HG03039 (cell line): ENCODE measurements around the gene ACAT2.
A peak's percentile ranks its signal among the peaks of the same experiment; 100 is the strongest.
"Not testable (repeated sequence)": the region's sequence is repeated elsewhere in the genome, so short reads cannot be mapped to it uniquely, and the experiment has no call there.

Experiments used
- ATAC-seq: cut with Tn5 transposase; IDR thresholded peaks from one replicate; pipeline ENCODE4 v1.9.1; 2021; ENCODE audit warnings: mild to moderate bottlenecking, moderate library complexity; ENCODE audit not compliant: unreplicated experiment

ACAT2 gene

DNA sequence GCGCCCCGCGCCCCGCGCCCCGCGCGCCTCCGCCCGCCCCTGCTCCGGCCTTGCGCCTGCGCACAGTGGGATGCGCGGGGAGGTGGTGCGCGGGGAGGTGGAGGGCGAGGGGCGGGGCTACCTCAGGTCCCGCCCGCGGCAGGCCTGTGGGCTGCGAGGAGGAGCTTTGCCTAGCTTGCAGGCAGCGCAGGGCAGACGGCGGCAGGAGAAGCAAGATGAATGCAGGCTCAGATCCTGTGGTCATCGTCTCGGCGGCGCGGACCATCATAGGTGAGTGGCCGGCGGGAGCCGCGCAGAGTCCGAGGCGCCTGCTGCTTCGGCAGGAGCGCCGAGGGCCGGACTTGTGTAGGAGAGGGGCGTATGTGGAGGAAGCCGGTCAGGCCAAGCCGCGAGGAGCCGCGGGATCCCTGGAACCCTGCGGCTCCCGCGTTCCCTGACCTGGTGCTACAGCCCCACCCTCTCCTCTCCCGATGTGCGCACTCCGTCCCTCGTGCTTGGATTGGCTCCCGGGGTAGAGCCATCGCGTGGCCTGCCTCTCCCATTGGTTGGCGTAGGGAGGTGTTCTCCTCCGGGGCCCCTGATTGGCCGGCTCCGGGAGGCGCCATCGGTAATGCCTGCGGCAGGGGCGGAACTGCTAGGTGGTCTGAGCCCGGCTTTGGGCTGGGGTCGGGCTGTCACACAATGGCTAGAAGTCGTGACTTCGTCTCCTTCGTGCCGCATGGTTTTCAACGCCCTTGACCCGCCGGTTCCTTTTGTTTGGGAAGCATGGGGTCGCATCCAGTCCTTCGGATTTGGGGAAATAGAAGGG, at the start of gene ACAT2:
Gene ACAT2 (plus strand): TSS at position 173 of the 808 bp plus-strand sequence. CDS start 43 bp downstream, at position 216.
- ATAC-seq, result peak; percentile 96

GRCh38 chr6:159712389-159712788, 49.5 kb upstream of the ACAT2 start:
- ATAC-seq, result not testable (repeated sequence)

GRCh38 chr6:159713984-159714383, 47.9 kb upstream of the ACAT2 start:
- ATAC-seq, result no peak

DNA sequence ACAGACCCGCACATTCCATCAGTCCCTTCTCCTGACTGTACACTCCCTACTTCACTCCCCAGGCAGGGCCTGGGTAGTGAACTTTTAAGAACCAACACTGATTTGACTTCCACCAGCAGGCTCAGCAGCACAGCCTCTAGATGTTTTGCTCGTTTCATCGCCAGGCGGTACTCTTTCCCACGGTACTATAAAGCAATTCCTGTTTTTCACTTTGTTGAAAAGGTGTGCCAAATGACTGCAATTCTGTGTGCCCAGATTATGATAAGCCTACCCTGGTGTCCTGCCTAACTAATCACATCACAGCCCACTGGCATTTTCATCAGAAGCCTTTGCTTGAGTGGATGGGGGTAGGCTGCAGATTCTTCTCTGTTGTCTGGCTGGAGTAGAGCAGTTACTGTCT, 47.4 kb upstream of the ACAT2 start:
- no peak for ATAC-seq

- ATAC-seq, result no peak
These were observed 46.7 kb upstream of the ACAT2 start for GRCh38 chr6:159715166-159715565.

GRCh38 chr6:159715605-159716004, 46.2 kb upstream of the ACAT2 start:
- no peak for ATAC-seq

GRCh38 chr6:159716247-159717096, 45.4 kb upstream of the ACAT2 start:
- no peak for ATAC-seq

DNA sequence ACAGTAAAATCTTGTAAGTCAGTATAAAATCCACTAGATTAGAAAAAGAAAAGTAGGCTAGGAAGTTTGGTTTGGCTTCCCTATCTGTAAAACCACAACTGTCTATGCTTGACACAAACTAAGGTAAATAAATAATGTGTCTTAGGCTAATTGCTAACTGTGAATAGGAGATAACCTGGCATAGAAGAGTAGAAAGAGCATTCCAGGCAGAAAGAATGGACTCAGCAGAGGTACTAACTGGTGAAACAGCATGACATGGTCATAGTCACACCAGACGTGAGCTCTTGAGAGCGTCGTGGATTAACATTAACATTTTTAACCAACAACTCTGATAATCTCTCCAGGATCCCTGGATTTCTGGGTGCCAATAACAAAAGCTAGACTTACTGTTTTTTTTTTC, 43.2 kb upstream of the ACAT2 start:
- ATAC-seq, result no peak

- ATAC-seq, result no peak
These were observed 42.6 kb upstream of the ACAT2 start for GRCh38 chr6:159719287-159719686.

- no peak for ATAC-seq
These were observed 41.1 kb upstream of the ACAT2 start for GRCh38 chr6:159720708-159721107.

DNA sequence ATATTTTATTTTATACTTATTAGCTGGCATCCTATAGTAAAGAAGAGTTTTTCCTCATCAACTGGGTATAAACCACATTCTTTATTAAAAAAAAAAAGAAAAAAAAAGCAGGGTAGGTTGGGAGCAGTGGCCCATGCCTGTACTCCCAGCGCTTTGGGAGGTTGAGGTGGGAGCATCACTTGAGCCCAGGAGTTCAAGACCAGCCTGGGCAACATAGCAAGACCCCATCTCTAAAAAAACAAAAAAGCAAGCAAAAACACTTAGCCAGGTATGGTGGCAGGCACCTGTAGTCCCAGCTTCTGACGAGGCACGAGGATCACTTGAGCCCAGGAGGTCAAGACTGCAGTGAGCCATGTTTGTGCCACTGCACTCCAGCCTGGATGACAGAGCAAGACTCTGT, 39.9 kb upstream of the ACAT2 start:
- ATAC-seq, result not testable (repeated sequence)

- no peak for ATAC-seq
These were observed 39.2 kb upstream of the ACAT2 start for GRCh38 chr6:159722655-159723054.

DNA sequence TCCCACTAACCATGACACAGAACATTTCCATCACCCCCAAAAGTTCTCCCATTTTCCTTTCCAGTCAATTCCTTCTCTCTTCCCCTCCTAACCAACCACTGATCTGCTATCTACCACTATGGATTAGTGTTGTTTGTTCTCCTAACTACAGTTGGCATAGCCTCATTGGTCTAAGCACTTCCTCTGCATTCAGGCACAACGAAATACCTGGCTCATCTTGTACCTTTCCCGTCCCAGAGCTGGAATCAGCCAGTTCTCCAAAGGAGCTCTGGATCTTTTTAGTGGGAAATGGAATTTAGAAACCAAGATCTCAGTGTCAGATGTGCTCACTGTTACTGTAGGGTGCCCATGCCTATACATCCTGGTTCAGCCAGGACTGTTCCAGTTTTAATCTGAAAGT, 38.6 kb upstream of the ACAT2 start:
- ATAC-seq, result no peak

DNA sequence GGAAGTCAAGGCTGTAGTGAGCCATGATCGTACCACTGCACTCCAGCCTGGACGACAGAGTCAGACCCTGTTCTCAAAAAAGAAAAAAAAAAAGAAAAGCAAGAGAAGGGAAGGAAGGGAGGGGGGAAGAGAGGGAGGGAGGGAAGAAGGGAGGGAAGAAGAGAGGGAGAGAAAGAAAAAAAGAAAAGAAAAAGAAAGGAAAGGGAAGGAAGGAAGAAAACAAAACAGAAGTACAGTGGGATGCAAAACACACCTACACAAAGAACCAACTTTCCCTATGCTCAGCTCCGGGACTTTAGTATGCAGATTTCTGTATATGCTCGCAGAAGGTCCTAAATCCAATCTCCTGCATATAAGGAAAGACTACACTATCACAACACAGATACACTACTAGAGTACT, 37.1 kb upstream of the ACAT2 start:
- ATAC-seq, result no peak

- ATAC-seq, result not testable (repeated sequence)
These were observed 36.6 kb upstream of the ACAT2 start for GRCh38 chr6:159725208-159725607.

GRCh38 chr6:159726255-159726917, 35.5 kb upstream of the ACAT2 start:
- peak; percentile 14 for ATAC-seq

DNA sequence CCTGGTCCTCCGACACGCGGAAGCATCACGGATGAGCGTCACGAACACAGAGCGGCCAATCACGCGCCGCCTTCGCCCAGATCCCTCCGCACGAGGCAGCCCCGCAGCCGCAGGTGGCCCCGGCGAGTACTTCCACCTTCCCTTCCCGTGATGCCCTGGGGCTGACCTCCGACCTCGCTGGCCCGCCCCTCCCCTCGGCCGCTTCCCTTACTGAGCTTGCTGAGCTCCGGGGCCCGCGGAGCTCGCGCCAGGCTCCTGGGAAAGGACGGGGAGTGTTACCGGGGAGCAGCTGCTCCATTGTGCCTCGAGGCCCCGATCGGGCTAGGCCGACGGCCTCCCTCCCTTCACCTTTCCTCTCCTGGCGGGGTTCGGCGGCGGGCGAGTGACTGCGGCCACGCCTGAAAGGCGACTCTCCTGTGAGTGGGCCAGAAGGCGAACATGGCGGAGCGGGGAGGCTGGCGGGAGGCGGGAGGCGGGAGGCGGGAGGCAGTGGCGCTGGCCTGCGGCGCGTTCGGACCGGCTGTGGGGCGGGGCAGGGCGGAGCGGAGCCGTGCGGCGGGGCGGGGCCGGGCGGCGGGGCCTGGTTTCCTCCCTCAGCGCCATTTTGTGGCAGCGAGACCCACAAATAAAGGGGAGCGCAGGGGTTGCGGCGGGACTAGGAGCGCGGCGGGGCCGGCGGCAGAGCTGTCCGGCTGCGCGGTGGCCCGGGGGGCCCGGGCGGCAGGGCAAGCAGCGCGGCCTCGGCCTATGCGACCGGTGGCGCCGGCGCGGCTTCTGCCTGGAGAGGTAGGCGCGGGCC, 34.7 kb upstream of the ACAT2 start, which contains the start of gene WTAP:
Gene WTAP (plus strand): TSS at position 589 of the 799 bp plus-strand sequence. CDS start 8,760 bp downstream, outside the sequence.
- ATAC-seq, result peak; percentile 71

- peak; percentile 30 for ATAC-seq
These were observed 34.0 kb upstream of the ACAT2 start for GRCh38 chr6:159727717-159728445.

GRCh38 chr6:159728531-159728964, 33.3 kb upstream of the ACAT2 start:
- no peak for ATAC-seq
